Measurements from ENCODE around the gene TAS2R9.

The TAS2R9 gene, protein sequence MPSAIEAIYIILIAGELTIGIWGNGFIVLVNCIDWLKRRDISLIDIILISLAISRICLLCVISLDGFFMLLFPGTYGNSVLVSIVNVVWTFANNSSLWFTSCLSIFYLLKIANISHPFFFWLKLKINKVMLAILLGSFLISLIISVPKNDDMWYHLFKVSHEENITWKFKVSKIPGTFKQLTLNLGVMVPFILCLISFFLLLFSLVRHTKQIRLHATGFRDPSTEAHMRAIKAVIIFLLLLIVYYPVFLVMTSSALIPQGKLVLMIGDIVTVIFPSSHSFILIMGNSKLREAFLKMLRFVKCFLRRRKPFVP

DNA sequence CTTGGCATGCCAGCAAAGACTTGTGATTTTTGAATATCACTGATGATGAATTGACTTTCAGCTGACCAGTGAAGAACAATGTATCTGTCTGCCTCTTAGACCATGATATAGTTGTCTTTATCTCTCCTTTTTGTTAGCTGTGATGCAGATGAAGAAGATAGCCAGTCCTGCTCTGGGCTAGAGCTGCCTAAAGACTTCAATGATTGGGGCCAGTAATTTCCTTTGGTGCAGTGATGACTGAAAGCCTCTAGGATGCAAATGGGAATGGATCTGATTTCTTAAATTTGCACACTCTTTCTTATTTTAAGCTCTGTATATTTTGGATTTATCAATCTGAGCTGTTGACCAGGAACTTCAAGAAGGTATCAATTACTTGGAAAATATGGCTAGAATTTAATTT, at the start of gene TAS2R9:
TSS of gene TAS2R9 (minus strand) at position 101 of the 400 bp plus-strand sequence. CDS start at position 8, 93 bp downstream.
- no peaks in the 10 kb centered on the region for H3K9me3 ChIP-seq (ENCODE audit: control insufficient read depth, insufficient read depth, low read length)
- no peak within 1 kb of the TSS for H3K27ac ChIP-seq (ENCODE audit: low read length)
- no peaks in the 10 kb centered on the region; the same call in 1 of the 2 replicates for H3K27me3 ChIP-seq (ENCODE audit: control insufficient read depth, insufficient read depth, low read length)
- no peak for DNase-seq (ENCODE audit: low read depth, low spot score)
- no peaks in the 10 kb centered on the region for H3K4me1 ChIP-seq (ENCODE audit: control insufficient read depth, insufficient read depth, low read length)
- no peaks in the 10 kb centered on the region for H3K36me3 ChIP-seq (ENCODE audit: control insufficient read depth, insufficient read depth, low read length)
- no peak within 1 kb of the TSS for H3K4me3 ChIP-seq (ENCODE audit: low read length)

DNA sequence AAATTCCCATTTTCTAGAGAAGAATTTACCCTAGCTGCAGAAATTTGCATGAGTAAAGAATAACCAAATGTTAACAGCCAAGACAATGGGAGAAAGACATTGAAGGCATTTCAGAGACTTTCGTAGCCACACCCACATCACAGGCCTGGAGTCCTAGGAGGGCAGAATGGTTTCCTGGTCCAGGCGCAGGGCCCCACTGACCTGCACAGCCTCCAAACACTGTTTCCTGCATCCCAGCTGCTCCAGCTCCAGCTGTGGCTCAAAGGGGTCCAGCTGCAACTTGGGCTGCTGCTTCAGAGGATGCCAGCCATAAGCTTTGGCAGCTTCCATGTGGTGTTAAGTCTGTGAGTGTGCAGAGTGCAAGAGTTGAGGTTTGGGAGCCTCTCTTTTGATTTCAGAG, 45.8 kb upstream of the TAS2R9 start:
- H3K4me3 ChIP-seq (ENCODE audit: low read length), result no peak overlapping the region
- DNase-seq (ENCODE audit: low read depth, low spot score), result no peak
- WGBS (ENCODE audit: insufficient coverage, insufficient read length), result no CpG with 5 or more reads among the region's 2 CpGs
- peaks cover 8% of the 10 kb centered on the region for H3K9me3 ChIP-seq (ENCODE audit: control insufficient read depth, insufficient read depth, low read length)
- H3K36me3 ChIP-seq (ENCODE audit: control insufficient read depth, insufficient read depth, low read length), result 0 out of 2 replicates have a peak, but pooled peaks cover 3% of the 10 kb centered on the region
- H3K4me1 ChIP-seq (ENCODE audit: control insufficient read depth, insufficient read depth, low read length), result no peaks in the 10 kb centered on the region
- no peak overlapping the region for H3K27ac ChIP-seq (ENCODE audit: low read length)
- no peaks in the 10 kb centered on the region for H3K27me3 ChIP-seq (ENCODE audit: control insufficient read depth, insufficient read depth, low read length)

DNA sequence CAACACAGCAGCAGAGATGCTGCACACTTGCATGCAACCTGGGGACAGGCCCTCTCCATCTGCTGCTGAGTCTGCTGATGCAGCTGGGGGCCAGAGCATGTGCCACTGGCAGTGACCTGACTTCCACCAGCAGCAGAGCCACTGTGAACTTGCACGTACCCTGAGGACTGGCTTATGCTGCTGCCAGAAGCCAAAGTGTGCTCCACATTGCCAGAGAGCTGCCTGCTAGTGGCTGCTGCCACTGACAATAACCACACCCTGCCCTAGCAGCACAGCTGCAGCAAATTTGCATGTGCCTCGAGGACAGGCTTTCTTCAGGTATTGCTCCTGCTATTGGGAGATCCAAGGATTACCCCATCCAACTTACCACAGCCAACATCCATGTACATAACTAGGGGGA, 43.8 kb upstream of the TAS2R9 start:
- no CpG with 5 or more reads among the region's 2 CpGs for WGBS (ENCODE audit: insufficient coverage, insufficient read length)
- no peak overlapping the region for H3K27ac ChIP-seq (ENCODE audit: low read length)
- no peak overlapping the region for H3K4me3 ChIP-seq (ENCODE audit: low read length)
- 0 out of 2 replicates have a peak, but pooled peaks cover 3% of the 10 kb centered on the region for H3K36me3 ChIP-seq (ENCODE audit: control insufficient read depth, insufficient read depth, low read length)
- H3K4me1 ChIP-seq (ENCODE audit: control insufficient read depth, insufficient read depth, low read length), result no peaks in the 10 kb centered on the region
- no peak for DNase-seq (ENCODE audit: low read depth, low spot score)
- peaks cover 8% of the 10 kb centered on the region for H3K9me3 ChIP-seq (ENCODE audit: control insufficient read depth, insufficient read depth, low read length)
- no peaks in the 10 kb centered on the region for H3K27me3 ChIP-seq (ENCODE audit: control insufficient read depth, insufficient read depth, low read length)

DNA sequence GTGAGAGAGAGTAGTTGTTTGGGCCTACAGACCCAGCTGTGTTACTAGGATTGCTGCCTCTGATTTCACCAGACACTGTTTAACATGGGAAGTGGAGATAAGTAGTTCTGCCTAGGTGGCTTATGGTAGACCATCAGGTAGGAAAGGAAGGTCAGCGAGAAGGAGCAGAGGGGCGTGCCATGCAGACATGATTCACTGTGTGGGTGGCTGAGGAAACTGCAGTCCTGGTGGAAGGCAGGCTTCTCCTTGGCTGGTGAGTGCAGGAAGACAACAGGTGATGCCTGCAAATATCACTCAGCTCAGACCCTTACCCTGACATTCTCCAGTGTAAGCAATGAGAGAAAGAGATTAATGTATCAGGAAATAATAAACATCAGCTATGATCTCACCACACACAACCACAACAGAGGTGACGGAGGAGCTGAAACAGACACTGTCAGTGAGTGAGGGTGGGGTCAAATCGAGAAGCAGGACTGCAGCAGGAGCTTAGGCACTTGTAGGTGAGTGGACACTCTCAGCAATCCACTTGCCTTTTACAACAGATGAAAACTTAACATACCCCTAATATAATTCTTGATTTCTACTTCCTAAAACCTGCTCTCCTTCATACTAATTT, 41.4 kb upstream of the TAS2R9 start:
- Histone ChIP-seq H3K27ac (ENCODE audit: low read length) (no peak overlapping the region), H3K36me3 (ENCODE audit: control insufficient read depth, insufficient read depth, low read length) (0 out of 2 replicates have a peak, but pooled peaks cover 3% of the 10 kb centered on the region), H3K27me3 (ENCODE audit: control insufficient read depth, insufficient read depth, low read length) (no peaks in the 10 kb centered on the region), H3K4me1 (ENCODE audit: control insufficient read depth, insufficient read depth, low read length) (no peaks in the 10 kb centered on the region), H3K4me3 (ENCODE audit: low read length) (no peak overlapping the region), H3K9me3 (ENCODE audit: control insufficient read depth, insufficient read depth, low read length) (peaks cover 8% of the 10 kb centered on the region)
- DNase-seq (ENCODE audit: low read depth, low spot score), result no peak
- WGBS (ENCODE audit: insufficient coverage, insufficient read length), result no CpG with 5 or more reads among the region's 4 CpGs

DNA sequence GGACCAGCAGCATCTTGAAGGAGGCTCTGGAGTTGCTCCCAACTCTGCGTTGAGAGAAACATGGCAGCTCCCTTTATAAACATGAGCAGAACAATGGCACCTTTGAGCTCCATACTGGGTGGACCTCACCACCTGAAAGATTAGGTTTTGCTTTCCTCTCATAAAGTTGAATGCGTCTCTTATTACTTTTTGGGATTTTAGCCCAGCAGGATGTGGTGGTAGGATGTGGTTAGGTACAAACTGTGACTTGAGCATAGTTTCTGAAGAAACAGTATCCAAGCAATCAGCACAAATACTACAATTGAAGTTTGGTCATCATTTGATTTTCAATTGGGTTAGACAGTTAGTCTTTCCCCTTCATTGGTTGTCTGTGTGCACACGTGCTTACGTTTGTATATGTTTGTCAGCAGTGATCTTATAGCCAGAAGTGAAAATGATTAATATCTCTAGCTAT, 39.5 kb upstream of the TAS2R9 start, which contains the start of gene PRR4:
TSS of gene PRR4 (minus strand) at position 51 of the 454 bp plus-strand sequence. CDS start at position 13, 38 bp downstream.
- Histone ChIP-seq H3K36me3 (ENCODE audit: control insufficient read depth, insufficient read depth, low read length) (no peaks in the 10 kb centered on the region), H3K4me1 (ENCODE audit: control insufficient read depth, insufficient read depth, low read length) (no peaks in the 10 kb centered on the region), H3K4me3 (ENCODE audit: low read length) (no peak within 1 kb of the TSS), H3K27me3 (ENCODE audit: control insufficient read depth, insufficient read depth, low read length) (no peaks in the 10 kb centered on the region), H3K27ac (ENCODE audit: low read length) (no peak within 1 kb of the TSS), H3K9me3 (ENCODE audit: control insufficient read depth, insufficient read depth, low read length) (peaks cover under 1% of the 10 kb centered on the region; the same call in 1 of the 2 replicates)
- no CpG with 5 or more reads among the region's 4 CpGs for WGBS (ENCODE audit: insufficient coverage, insufficient read length)
- no peak for DNase-seq (ENCODE audit: low read depth, low spot score)

DNA sequence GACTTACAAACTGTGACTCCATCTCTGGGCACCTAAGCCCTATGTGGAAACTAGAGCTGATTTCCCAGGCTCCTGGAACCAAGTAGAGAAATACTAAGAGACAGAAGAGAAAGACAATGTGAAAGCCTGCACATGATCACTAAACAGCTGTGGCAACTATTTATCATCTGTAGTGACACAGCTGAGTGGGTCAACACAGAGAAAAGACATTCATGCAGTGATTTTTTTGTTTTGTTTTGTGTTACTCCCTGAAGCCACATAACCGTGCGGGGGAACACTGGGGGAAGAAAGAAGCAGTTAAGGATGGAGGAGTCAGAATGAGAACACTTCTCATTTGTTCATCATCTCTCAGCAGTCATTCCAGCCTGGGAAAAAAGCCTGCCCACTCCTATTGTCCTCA, 37.8 kb upstream of the TAS2R9 start:
- H3K36me3 ChIP-seq (ENCODE audit: control insufficient read depth, insufficient read depth, low read length), result no peaks in the 10 kb centered on the region
- H3K27ac ChIP-seq (ENCODE audit: low read length), result no peak overlapping the region
- H3K4me3 ChIP-seq (ENCODE audit: low read length), result no peak overlapping the region
- WGBS (ENCODE audit: insufficient coverage, insufficient read length), result no CpG with 5 or more reads among the region's 2 CpGs
- DNase-seq (ENCODE audit: low read depth, low spot score), result no peak
- no peaks in the 10 kb centered on the region for H3K27me3 ChIP-seq (ENCODE audit: control insufficient read depth, insufficient read depth, low read length)
- no peaks in the 10 kb centered on the region for H3K4me1 ChIP-seq (ENCODE audit: control insufficient read depth, insufficient read depth, low read length)
- no peaks in the 10 kb centered on the region for H3K9me3 ChIP-seq (ENCODE audit: control insufficient read depth, insufficient read depth, low read length)

DNA sequence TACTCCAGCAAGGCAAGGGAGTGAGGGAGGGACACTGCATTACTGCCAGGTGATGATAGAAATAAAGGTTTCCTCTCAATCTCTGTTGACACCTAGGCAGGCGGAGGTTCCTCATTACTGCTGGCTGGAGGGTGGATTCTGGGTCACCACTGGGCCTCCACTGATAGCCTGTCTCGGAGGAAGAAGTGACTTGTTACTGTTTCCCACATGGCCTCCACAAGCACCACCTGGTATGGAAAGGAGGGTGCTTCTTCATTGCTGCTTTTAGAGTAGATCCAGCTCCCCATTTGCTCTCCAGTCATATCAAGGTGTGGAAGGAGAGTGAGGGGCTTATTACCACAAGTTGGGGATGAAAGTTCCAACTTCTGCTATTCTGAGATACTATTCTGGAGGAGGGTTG, 32.9 kb upstream of the TAS2R9 start:
- no peaks in the 10 kb centered on the region for H3K4me1 ChIP-seq (ENCODE audit: control insufficient read depth, insufficient read depth, low read length)
- no CpG with 5 or more reads among the region's 2 CpGs for WGBS (ENCODE audit: insufficient coverage, insufficient read length)
- no peaks in the 10 kb centered on the region for H3K27me3 ChIP-seq (ENCODE audit: control insufficient read depth, insufficient read depth, low read length)
- H3K36me3 ChIP-seq (ENCODE audit: control insufficient read depth, insufficient read depth, low read length), result no peaks in the 10 kb centered on the region
- H3K9me3 ChIP-seq (ENCODE audit: control insufficient read depth, insufficient read depth, low read length), result no peaks in the 10 kb centered on the region
- no peak for DNase-seq (ENCODE audit: low read depth, low spot score)
- H3K27ac ChIP-seq (ENCODE audit: low read length), result no peak overlapping the region
- no peak overlapping the region for H3K4me3 ChIP-seq (ENCODE audit: low read length)

DNA sequence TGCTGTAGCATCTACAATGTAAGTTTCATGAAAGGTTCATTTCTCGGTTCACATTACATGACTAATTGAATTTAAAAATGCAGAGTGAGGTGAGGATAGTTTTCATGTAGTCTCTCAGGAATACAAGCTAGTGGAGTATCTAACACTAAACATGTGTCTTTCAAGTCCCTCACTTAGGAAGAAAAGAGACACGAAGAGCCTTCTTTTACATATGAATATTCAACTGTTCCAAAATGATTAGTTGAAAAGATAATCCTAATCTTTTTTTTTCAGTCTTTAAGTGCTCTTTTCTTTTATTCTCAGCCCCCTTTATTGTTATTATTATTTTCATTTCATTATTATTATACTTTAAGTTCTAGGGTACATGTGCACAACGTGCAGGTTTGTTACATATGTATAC, 28.5 kb upstream of the TAS2R9 start:
- Histone ChIP-seq H3K27ac (ENCODE audit: low read length) (no peak overlapping the region), H3K27me3 (ENCODE audit: control insufficient read depth, insufficient read depth, low read length) (no peaks in the 10 kb centered on the region), H3K4me1 (ENCODE audit: control insufficient read depth, insufficient read depth, low read length) (no peaks in the 10 kb centered on the region), H3K36me3 (ENCODE audit: control insufficient read depth, insufficient read depth, low read length) (no peaks in the 10 kb centered on the region), H3K9me3 (ENCODE audit: control insufficient read depth, insufficient read depth, low read length) (no peaks in the 10 kb centered on the region), H3K4me3 (ENCODE audit: low read length) (no peak overlapping the region)
- no peak for DNase-seq (ENCODE audit: low read depth, low spot score)
- WGBS (ENCODE audit: insufficient coverage, insufficient read length), result no CpG with 5 or more reads among the region's 3 CpGs

DNA sequence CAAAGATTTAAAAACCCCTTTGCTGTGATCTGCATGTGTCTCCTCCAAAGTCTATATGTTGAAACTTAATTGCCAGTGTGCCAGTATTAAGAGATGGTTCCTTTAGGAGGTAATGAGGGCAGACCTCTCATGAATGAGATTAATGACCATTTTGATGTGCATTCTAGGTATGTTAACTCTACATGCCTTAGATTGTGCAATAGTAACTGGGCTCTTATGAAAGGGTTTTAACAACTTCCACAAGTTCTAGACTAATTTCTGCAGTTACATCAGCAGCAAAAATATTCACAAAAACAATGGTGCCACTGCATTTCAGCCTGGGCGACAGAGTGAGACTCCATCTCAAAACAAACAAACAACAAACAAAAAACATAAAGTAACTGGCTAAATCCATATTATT, 20.0 kb upstream of the TAS2R9 start:
- WGBS (ENCODE audit: insufficient coverage, insufficient read length), result no CpG with 5 or more reads among the region's 1 CpG
- Histone ChIP-seq H3K4me1 (ENCODE audit: control insufficient read depth, insufficient read depth, low read length) (no peaks in the 10 kb centered on the region), H3K27me3 (ENCODE audit: control insufficient read depth, insufficient read depth, low read length) (no peaks in the 10 kb centered on the region), H3K4me3 (ENCODE audit: low read length) (no peak overlapping the region), H3K27ac (ENCODE audit: low read length) (no peak overlapping the region), H3K9me3 (ENCODE audit: control insufficient read depth, insufficient read depth, low read length) (no peaks in the 10 kb centered on the region), H3K36me3 (ENCODE audit: control insufficient read depth, insufficient read depth, low read length) (no peaks in the 10 kb centered on the region)
- no peak for DNase-seq (ENCODE audit: low read depth, low spot score)

DNA sequence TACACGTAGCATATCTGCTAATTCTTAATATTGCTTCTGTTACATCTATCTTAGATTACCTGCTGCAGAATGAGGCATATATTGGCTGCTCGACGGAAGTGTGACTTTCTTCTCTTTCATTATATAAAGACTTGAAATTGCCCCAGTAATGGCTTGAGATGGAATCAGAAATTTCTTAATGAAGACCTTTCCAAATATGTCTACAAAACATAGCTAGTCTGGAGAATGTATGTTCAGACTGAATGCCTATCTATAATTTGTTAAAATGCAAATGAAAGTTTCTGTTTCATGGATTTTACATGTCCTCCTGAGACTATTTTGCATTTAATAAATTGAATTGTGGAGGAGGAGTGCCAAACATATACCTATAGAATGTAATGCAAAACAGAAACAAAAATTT, 16.3 kb upstream of the TAS2R9 start, which contains the start of gene TAS2R10:
TSS of gene TAS2R10 (minus strand) at position 101 of the 400 bp plus-strand sequence. CDS start at position 12, 89 bp downstream.
- Histone ChIP-seq H3K27ac (ENCODE audit: low read length) (no peak within 1 kb of the TSS), H3K4me1 (ENCODE audit: control insufficient read depth, insufficient read depth, low read length) (no peaks in the 10 kb centered on the region), H3K9me3 (ENCODE audit: control insufficient read depth, insufficient read depth, low read length) (no peaks in the 10 kb centered on the region), H3K4me3 (ENCODE audit: low read length) (no peak within 1 kb of the TSS), H3K27me3 (ENCODE audit: control insufficient read depth, insufficient read depth, low read length) (no peaks in the 10 kb centered on the region), H3K36me3 (ENCODE audit: control insufficient read depth, insufficient read depth, low read length) (no peaks in the 10 kb centered on the region)
- DNase-seq (ENCODE audit: low read depth, low spot score), result no peak
- WGBS (ENCODE audit: insufficient coverage, insufficient read length), result no CpG with 5 or more reads among the region's 3 CpGs

All from iPS DF 6.9 (cell line).